Esophagus muscularis mucosa (tissue), 4 donors: ENCODE measurements around the gene BSN. TPM values are rescaled to one million over a fixed set of nuclear protein-coding genes. Genes with fewer than 3 reads are reported as not detected.
"Not testable (repeated sequence)": the region's sequence is repeated elsewhere in the genome, so short reads cannot be mapped to it uniquely, and the experiment has no call there.

Source experiments
- DNase-seq: peaks from one replicate; pipeline ENCODE4 v3.0.0-alpha.2; 2017; ENCODE audit errors: extremely low spot score
- H3K27ac ChIP-seq, 4 donors: fragments of 200-600 bp; sonication (generic); replicated peaks in 1 of 4; 1 replicate in 3 of 4; 2 replicates in 1 of 4; pipeline ENCODE4 v1.5.1; 2016 to 2019; ENCODE audit warnings: mild to moderate bottlenecking in 1 of 4
- H3K27me3 ChIP-seq, 4 donors: fragments of 200-600 bp; sonication (generic); one replicate each; pipeline versions ENCODE4 v1.5.1 to v1.6.0; 2016 to 2019
- H3K36me3 ChIP-seq, 4 donors: fragments of 200-600 bp; sonication (generic); one replicate each; pipeline ENCODE4 v1.5.1; 2016 to 2019
- H3K4me1 ChIP-seq, 4 donors: fragments of 200-600 bp; sonication (generic); one replicate each; pipeline ENCODE4 v1.5.1; 2016 to 2019
- H3K4me3 ChIP-seq, 4 donors: fragments of 200-600 bp; sonication (generic); 1 replicate in 2 of 4; 2 replicates in 2 of 4; pipeline ENCODE4 v1.5.1; 2016 to 2019; ENCODE audit warnings: mild to moderate bottlenecking in 4 of 4, moderate library complexity in 1 of 4
- H3K9me3 ChIP-seq, 4 donors: fragments of 200-600 bp; sonication (generic); 1 replicate in 3 of 4; 2 replicates in 1 of 4; pipeline ENCODE4 v1.5.1; 2016 to 2019
- CTCF ChIP-seq, 3 experiments: fragments of 200-600 bp in 2 of 3; fragments of 450-650 bp in 1 of 3; sonication (generic) in 2 of 3; IDR thresholded peaks; one replicate each; pipeline ENCODE4 v1.5.1; 2017 to 2019; ENCODE audit warnings: antibody characterized with exemption in 3 of 3, mild to moderate bottlenecking in 2 of 3, moderate library complexity in 1 of 3
- EP300 ChIP-seq: sonication (generic); formaldehyde crosslinking; IDR thresholded peaks from one replicate; pipeline ENCODE4 v1.6.1; 2017; ENCODE audit warnings: antibody characterized with exemption
- POLR2A ChIP-seq: fragments of 450-650 bp; IDR thresholded peaks from one replicate; pipeline ENCODE4 v1.6.1; 2017; ENCODE audit warnings: antibody characterized with exemption, moderate library complexity, mild to moderate bottlenecking, low read depth
- POLR2AphosphoS5 ChIP-seq, 2 donors: sonication (generic); formaldehyde crosslinking; IDR thresholded peaks; one replicate each; pipeline ENCODE4 v1.6.1; 2017; ENCODE audit warnings: antibody characterized with exemption in 2 of 2
- WGBS: methylation state at CpG from one replicate; pipeline ENCODE4 v1.1.5; 2018; 5-methylcytosine and 5-hydroxymethylcytosine counted together
- intact Hi-C: fragments of 100-400 bp; cut with DNase I; formaldehyde crosslinking; loops from one replicate; pipeline ENCODE4 v1.15.1; 2023
- total RNA-seq, 4 donors: library from RNA; depleted of rRNA; stranded (reverse); fragments of >200 nt; gene quantifications; one replicate each; pipeline versions ENCODE4 v1.1.0 to v1.2.1, GENCODE V29; 2016

Gene BSN
- total RNA-seq, 4 donors from 2014 or later: 0.42 to 1.7 (median 0.78) TPM

- Histone ChIP-seq H3K27me3 (peaks cover 0 to 35% (median 7%) of the 10 kb centered on the region in 4 donors), H3K4me1 (peaks cover 30 to 50% (median 45%) of the 10 kb centered on the region in 4 donors), H3K4me3 (peak overlapping the region; percentile 23 to 49 (median 26)), H3K36me3 (peaks cover 20 to 40% (median 28%) of the 10 kb centered on the region in 4 donors)
- DNase-seq, H3K9me3 ChIP-seq, H3K27ac ChIP-seq, intact Hi-C loops: not testable (repeated sequence)
- 45% methylated on average over 8 of the region's 44 CpGs for WGBS
Observed at GRCh38 chr3:49686769-49687423, 132.6 kb downstream of the BSN start.

GRCh38 chr3:49687424-49687795 is 133.1 kb downstream of the BSN start:
- intact Hi-C loops, H3K27ac ChIP-seq: not testable (repeated sequence)
- WGBS: 95% methylated on average over 8 of the region's 12 CpGs

GRCh38 chr3:49688338-49689045 is 134.2 kb downstream of the BSN start:
- Histone ChIP-seq H3K27ac (peak overlapping the region; percentile 77 to 83 (median 82)), H3K4me1 (peaks cover 30 to 58% (median 46%) of the 10 kb centered on the region in 4 donors), H3K36me3 (peaks cover 4 to 24% (median 12%) of the 10 kb centered on the region in 4 donors), H3K4me3 (peak overlapping the region; percentile 80 to 99 (median 90)), H3K27me3 (peaks cover 0 to 35% (median 7%) of the 10 kb centered on the region in 4 donors)
- intact Hi-C loops, DNase-seq, H3K9me3 ChIP-seq: not testable (repeated sequence)
- 11% methylated on average over 1 of the region's 7 CpGs for WGBS

More at GRCh38 chr3:49687424-49687795, 133.1 kb downstream of the BSN start:
- not testable (repeated sequence) for H3K4me3 ChIP-seq, DNase-seq, H3K9me3 ChIP-seq
- Histone ChIP-seq H3K27me3 (peaks cover 0 to 35% (median 7%) of the 10 kb centered on the region in 4 donors), H3K36me3 (peaks cover 15 to 35% (median 23%) of the 10 kb centered on the region in 4 donors), H3K4me1 (peaks cover 30 to 53% (median 46%) of the 10 kb centered on the region in 4 donors)

GRCh38 chr3:49689046-49689907 is 135.0 kb downstream of the BSN start, which contains the start of the genes MST1 and RNF123:
Gene MST1 (minus strand): TSS chr3:49689474. CDS start chr3:49688691, 783 bp downstream.
Gene RNF123 (plus strand): TSS chr3:49689557. CDS start chr3:49691166, 1,609 bp downstream.
- DNase-seq: peak; percentile 97
- H3K9me3 ChIP-seq: no peaks in the 10 kb centered on the region
- peaks cover 0 to 35% (median 7%) of the 10 kb centered on the region in 4 donors for H3K27me3 ChIP-seq
- TF ChIP-seq POLR2A (peak; percentile 6), EP300 (no peak), POLR2AphosphoS5 (IDR thresholded peaks at IDR 0.05) (peak; percentile 86 to 87), CTCF (IDR thresholded peaks at IDR 0.05) (peak; percentile 29 to 37 (median 33))
- peak within 1 kb of the TSS; percentile 80 to 99 (median 90) for H3K4me3 ChIP-seq
- peaks cover 0 to 16% (median 4%) of the 10 kb centered on the region in 4 donors for H3K36me3 ChIP-seq
- 39% methylated on average over 2 of the region's 66 CpGs for WGBS
- H3K27ac ChIP-seq: peak within 1 kb of the TSS; percentile 77 to 83 (median 82)
- intact Hi-C loops: no loop called here
- peaks cover 30 to 60% (median 46%) of the 10 kb centered on the region in 4 donors for H3K4me1 ChIP-seq

- peaks cover 0 to 30% (median 7%) of the 10 kb centered on the region in 4 donors for H3K27me3 ChIP-seq
- WGBS: 13% methylated on average over 9 of the region's 16 CpGs
- peaks cover 30 to 60% (median 46%) of the 10 kb centered on the region in 4 donors for H3K4me1 ChIP-seq
- H3K27ac ChIP-seq: peak overlapping the region; percentile 77 to 83 (median 82)
- intact Hi-C loops, H3K9me3 ChIP-seq, DNase-seq, H3K36me3 ChIP-seq: not testable (repeated sequence)
- peak overlapping the region; percentile 80 to 99 (median 90) for H3K4me3 ChIP-seq
Observed at GRCh38 chr3:49689908-49690624, 135.8 kb downstream of the BSN start.

GRCh38 chr3:49690856-49691255 is 136.6 kb downstream of the BSN start:
- 100% methylated on average over 2 of the region's 3 CpGs for WGBS
- peaks cover 30 to 57% (median 45%) of the 10 kb centered on the region in 4 donors for H3K4me1 ChIP-seq
- H3K4me3 ChIP-seq: peak overlapping the region in 2 of 4 donors; percentile 88 to 99
- H3K36me3 ChIP-seq, DNase-seq, H3K27ac ChIP-seq, intact Hi-C loops, H3K9me3 ChIP-seq: not testable (repeated sequence)
- H3K27me3 ChIP-seq: peaks cover 0 to 22% (median 7%) of the 10 kb centered on the region in 4 donors

GRCh38 chr3:49691481-49691880 is 137.2 kb downstream of the BSN start:
- not testable (repeated sequence) for DNase-seq

GRCh38 chr3:49694409-49695070 is 140.3 kb downstream of the BSN start:
- DNase-seq, H3K27me3 ChIP-seq, H3K4me3 ChIP-seq, H3K9me3 ChIP-seq, intact Hi-C loops, H3K27ac ChIP-seq: not testable (repeated sequence)
- 61% methylated on average over 4 of the region's 6 CpGs for whole genome bisulfite sequencing
- Histone ChIP-seq H3K4me1 (peaks cover 19 to 32% (median 24%) of the 10 kb centered on the region in 4 donors), H3K36me3 (peaks cover 9 to 34% (median 25%) of the 10 kb centered on the region in 4 donors)

More at GRCh38 chr3:49691481-49691880, 137.2 kb downstream of the BSN start:
- H3K27ac ChIP-seq, H3K4me3 ChIP-seq, H3K9me3 ChIP-seq, intact Hi-C loops, H3K36me3 ChIP-seq: not testable (repeated sequence)
- Histone ChIP-seq H3K4me1 (peaks cover 30 to 51% (median 38%) of the 10 kb centered on the region in 4 donors), H3K27me3 (peaks cover 0 to 16% (median 5%) of the 10 kb centered on the region in 4 donors)
- 85% methylated on average over 3 of the region's 3 CpGs for WGBS

GRCh38 chr3:49695350-49696015 is 141.2 kb downstream of the BSN start:
- DNase-seq, H3K4me3 ChIP-seq, H3K27me3 ChIP-seq, H3K27ac ChIP-seq, intact Hi-C loops, H3K9me3 ChIP-seq: not testable (repeated sequence)
- 80% methylated on average over 4 of the region's 4 CpGs for WGBS
- Histone ChIP-seq H3K36me3 (peaks cover 15 to 43% (median 34%) of the 10 kb centered on the region in 4 donors), H3K4me1 (peaks cover 12 to 24% (median 17%) of the 10 kb centered on the region in 4 donors)
